Superior temporal gyrus (tissue), 1 donor: Measurements from ENCODE around the gene PRR30.

Experiments used
- DNase-seq: peaks from one replicate; pipeline ENCODE4 v3.0.0-alpha.2; 2016; ENCODE audit errors: extremely low spot score

Gene PRR30

GRCh38 chr2:27097341-27097740, 41.9 kb downstream of the PRR30 start:
- no peak for DNase-seq

GRCh38 chr2:27096748-27097297, 42.4 kb downstream of the PRR30 start:
- DNase-seq = no peak

- peak; percentile 89 for DNase-seq
These were observed 43.2 kb downstream of the PRR30 start for GRCh38 chr2:27095745-27096651.

- no peak for DNase-seq
These were observed 43.8 kb downstream of the PRR30 start for GRCh38 chr2:27095427-27095744.

- no peak for DNase-seq
These were observed 44.7 kb downstream of the PRR30 start for GRCh38 chr2:27094353-27094984.

- no peak for DNase-seq
These were observed 45.5 kb downstream of the PRR30 start for GRCh38 chr2:27093430-27094352.

- DNase-seq = no peak
These were observed 46.3 kb downstream of the PRR30 start for GRCh38 chr2:27092696-27093429.

GRCh38 chr2:27091746-27092695, 47.2 kb downstream of the PRR30 start:
- no peak for DNase-seq

GRCh38 chr2:27089111-27089954, 49.9 kb downstream of the PRR30 start:
- no peak for DNase-seq

GRCh38 chr2:27088634-27089033, 50.6 kb downstream of the PRR30 start:
- DNase-seq = no peak

- DNase-seq = peak; percentile 11
These were observed 51.3 kb downstream of the PRR30 start for GRCh38 chr2:27087823-27088410.
